Activated gamma-delta T cell (primary cell): Measurements from ENCODE around the gene ZMAT5.

Experiments
- DNase-seq: peaks from one replicate; lab custom pipeline; 2025; lab: John Stamatoyannopoulos, UW

ZMAT5 gene

GRCh38 chr22:29753808-29754657 lies 12.8 kb downstream of the ZMAT5 start:
- DNase-seq, result no peak

- DNase-seq, result no peak
These were observed 15.1 kb downstream of the ZMAT5 start for GRCh38 chr22:29751669-29752068.

- DNase-seq, result no peak
These were observed 16.0 kb downstream of the ZMAT5 start for GRCh38 chr22:29750559-29751538.

- no peak for DNase-seq
These were observed 16.8 kb downstream of the ZMAT5 start for GRCh38 chr22:29750029-29750428.

- DNase-seq, result no peak
These were observed 18.4 kb downstream of the ZMAT5 start for GRCh38 chr22:29748248-29748893.

GRCh38 chr22:29747832-29748231 lies 19.0 kb downstream of the ZMAT5 start:
- DNase-seq, result no peak

- DNase-seq, result no peak
These were observed 21.9 kb downstream of the ZMAT5 start for GRCh38 chr22:29744902-29745301.

GRCh38 chr22:29742326-29742725 lies 24.5 kb downstream of the ZMAT5 start:
- no peak for DNase-seq

GRCh38 chr22:29741926-29742325 lies 24.9 kb downstream of the ZMAT5 start:
- DNase-seq, result no peak

GRCh38 chr22:29740216-29740615 lies 26.6 kb downstream of the ZMAT5 start:
- no peak for DNase-seq

GRCh38 chr22:29739346-29739875 lies 27.4 kb downstream of the ZMAT5 start:
- no peak for DNase-seq

- no peak for DNase-seq
These were observed 28.5 kb downstream of the ZMAT5 start for GRCh38 chr22:29738118-29738815.

GRCh38 chr22:29737251-29738117 lies 29.3 kb downstream of the ZMAT5 start:
- no peak for DNase-seq

GRCh38 chr22:29735416-29735815 lies 31.4 kb downstream of the ZMAT5 start:
- DNase-seq, result no peak

- no peak for DNase-seq
These were observed 32.0 kb downstream of the ZMAT5 start for GRCh38 chr22:29734838-29735237.

GRCh38 chr22:29734406-29734805 lies 32.4 kb downstream of the ZMAT5 start:
- DNase-seq, result no peak

- no peak for DNase-seq
These were observed 33.2 kb downstream of the ZMAT5 start for GRCh38 chr22:29733362-29734201.

- DNase-seq, result no peak
These were observed 33.9 kb downstream of the ZMAT5 start for GRCh38 chr22:29732883-29733282.
